GM19240 (cell line): ENCODE data around the gene ZNF451.
"Not testable (repeated sequence)": the region's sequence is repeated elsewhere in the genome, so short reads cannot be mapped to it uniquely, and the experiment has no call there.

Experiments used
- DNase-seq: peaks from one replicate; pipeline ENCODE4 v3.0.0; 2011; ENCODE audit warnings: low spot score; ENCODE audit not compliant: insufficient read length

The ZNF451 gene, protein sequence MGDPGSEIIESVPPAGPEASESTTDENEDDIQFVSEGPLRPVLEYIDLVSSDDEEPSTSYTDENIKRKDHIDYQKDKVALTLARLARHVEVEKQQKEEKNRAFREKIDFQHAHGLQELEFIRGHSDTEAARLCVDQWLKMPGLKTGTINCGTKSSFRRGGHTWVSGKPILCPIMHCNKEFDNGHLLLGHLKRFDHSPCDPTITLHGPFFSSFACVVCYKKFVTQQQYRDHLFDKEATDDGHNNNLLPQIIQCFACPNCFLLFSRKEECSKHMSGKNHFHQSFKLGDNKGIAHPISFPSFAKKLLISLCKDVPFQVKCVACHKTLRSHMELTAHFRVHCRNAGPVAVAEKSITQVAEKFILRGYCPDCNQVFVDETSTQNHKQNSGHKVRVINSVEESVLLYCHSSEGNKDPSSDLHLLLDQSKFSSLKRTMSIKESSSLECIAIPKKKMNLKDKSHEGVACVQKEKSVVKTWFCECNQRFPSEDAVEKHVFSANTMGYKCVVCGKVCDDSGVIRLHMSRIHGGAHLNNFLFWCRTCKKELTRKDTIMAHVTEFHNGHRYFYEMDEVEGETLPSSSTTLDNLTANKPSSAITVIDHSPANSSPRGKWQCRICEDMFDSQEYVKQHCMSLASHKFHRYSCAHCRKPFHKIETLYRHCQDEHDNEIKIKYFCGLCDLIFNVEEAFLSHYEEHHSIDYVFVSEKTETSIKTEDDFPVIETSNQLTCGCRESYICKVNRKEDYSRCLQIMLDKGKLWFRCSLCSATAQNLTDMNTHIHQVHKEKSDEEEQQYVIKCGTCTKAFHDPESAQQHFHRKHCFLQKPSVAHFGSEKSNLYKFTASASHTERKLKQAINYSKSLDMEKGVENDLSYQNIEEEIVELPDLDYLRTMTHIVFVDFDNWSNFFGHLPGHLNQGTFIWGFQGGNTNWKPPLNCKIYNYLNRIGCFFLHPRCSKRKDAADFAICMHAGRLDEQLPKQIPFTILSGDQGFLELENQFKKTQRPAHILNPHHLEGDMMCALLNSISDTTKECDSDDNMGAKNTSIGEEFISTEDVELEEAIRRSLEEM

DNA sequence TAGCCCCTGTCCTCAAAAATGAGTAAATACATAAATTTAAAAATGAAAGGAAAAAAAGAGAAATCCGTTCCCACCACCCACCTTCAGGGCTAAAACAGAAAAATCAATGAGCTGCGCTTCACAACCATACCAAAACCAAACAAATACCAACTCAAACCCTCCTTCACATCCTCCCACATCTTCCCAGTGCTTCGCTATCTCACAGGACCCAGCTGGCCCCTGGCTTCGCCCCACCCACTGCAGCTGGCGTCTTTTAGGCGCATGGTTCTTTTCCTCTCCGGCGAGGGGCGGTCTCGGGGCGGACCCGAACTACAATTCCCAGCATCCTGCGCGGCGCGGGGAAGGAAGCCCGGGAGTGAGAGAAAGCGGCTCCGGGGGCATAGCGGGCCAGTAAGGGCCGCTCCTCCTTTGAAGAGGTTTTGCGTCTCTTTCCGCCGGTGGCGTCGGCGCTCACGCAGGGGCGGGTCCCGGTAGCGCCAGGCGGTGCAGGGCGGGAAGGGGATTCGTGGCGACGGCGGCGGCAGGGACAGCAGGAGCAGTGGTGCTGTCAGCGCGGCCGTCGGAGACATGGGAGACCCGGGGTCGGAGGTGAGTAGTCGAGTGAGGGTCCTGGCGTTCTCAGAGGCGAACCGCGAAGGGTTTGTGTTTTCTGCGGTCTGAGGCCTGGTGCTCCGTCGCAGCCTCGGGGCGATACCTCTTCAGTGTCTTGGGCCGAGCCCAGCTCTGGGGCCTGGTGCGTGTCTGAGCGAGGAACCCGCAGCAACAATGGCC is at the start of gene ZNF451:
TSS of gene ZNF451 (plus strand) at position 502 of the 771 bp plus-strand sequence. CDS start at position 568, 66 bp downstream.
- DNase-seq: peak; percentile 90

DNA sequence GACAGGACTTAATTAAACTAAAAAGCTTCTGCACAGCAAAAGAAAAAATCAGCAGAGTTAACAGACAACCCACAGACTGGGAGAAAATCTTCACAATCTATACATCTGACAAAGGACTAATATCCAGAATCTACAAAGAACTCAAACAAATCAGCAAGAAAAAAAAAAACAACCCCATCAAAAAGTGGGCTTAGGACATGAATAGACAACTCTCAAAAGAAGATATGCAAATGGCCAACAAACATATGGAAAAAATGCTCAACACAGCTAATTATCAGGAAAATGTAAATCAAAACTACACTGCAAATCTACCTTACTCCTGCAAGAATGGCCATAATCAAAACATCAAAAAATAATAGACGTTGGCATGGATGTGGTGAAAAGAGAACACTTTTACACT is 45.9 kb upstream of the ZNF451 start:
- not testable (repeated sequence) for DNase-seq

DNA sequence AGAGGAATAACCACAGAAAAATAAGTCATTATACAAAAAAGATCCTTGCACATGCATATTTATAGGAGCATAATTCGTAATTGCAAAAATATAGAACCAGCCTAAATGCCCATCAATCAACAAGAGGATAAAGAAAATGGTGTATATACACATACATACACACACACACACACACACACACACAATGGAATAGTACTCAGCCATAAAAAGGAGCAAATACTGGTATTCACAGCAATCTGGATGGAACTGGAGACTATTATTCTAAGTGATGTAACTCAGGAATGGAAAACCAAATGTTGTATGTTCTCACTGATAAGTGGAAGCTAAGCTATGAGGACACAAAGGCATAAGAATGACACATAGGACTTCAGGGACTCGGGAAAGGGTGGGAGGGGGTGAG is 45.4 kb upstream of the ZNF451 start:
- no peak for DNase-seq

DNA sequence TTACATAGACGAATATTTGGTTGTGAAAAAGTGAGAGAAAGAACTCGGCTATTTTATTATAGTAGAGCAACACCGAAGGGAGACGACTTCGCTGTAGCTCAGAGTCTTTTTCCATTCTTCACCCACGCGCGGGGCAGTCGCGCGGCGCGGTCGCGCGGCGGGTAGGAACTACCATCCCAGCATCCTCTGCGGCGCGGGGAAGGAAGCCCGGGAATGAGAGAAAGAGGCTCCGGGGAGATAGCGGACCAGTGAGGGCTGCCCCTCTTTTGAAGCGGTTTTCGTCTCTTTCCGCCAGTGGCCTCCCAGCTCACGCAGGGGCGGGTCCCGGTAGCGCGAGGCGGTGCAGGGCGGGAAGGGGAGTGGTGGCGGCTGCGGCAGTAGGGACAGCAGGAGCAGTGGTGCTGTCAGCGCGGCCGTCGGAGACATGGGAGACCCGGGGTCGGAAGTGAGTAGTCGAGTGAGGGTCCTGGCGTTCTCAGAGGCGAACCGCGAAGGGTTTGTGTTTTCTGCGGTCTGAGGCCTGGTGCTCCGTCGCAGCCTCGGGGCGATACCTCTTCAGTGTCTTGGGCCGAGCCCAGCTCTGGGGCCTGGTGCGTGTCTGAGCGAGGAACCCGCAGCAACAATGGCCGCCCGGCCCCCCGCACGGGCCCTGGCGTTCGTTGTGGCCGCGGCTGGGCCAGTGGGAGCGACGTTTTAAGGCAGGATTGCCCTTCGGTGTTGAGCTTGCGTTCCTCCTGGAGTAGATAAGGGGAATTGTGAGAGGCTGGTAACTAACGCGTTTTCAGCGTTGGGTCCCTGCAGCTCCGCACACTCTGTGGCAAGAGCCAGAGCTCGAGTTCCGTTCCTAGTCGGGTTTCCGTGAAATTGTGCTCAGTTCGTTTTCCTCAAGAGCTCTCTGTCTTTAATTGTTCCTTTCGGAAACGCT is 43.4 kb upstream of the ZNF451 start, which contains the start of gene KIAA1586:
TSS of gene KIAA1586 (plus strand) at position 362 of the 925 bp plus-strand sequence. CDS start at position 425, 63 bp downstream.
- peak; percentile 45 for DNase-seq

DNA sequence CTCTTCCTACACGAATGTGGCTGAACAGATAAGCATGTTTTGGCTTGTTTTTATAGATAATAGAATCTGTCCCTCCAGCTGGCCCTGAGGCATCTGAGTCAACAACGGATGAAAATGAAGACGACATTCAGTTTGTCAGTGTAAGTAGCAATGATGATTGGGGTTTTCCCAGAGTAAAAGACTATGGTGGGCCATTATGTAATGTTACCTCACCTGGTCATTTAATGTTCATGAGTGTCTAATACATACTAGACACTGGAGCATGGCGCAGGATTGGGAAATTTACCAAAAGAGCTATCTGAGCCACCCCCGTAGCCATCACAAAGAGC is 42.8 kb upstream of the ZNF451 start:
- DNase-seq: not testable (repeated sequence)

DNA sequence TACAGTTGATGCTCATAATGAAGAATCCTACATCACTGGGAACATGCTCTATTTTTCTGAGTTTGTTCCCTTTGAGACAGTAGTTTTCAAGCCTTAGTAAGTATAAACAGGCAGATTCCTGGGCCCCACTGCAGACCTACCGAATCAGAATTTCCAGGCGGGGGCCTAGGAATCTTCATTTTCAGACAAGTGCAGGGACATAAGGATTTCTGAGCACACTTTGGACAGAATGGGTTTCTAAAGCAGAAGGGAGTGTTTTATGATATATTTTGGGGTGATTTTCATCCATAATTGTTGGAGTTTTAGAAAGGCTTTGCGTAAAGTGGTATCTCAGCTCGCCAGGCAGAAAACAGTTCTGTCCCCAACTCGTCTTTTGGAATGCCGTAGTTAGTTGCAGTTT is 42.1 kb upstream of the ZNF451 start:
- not testable (repeated sequence) for DNase-seq

DNA sequence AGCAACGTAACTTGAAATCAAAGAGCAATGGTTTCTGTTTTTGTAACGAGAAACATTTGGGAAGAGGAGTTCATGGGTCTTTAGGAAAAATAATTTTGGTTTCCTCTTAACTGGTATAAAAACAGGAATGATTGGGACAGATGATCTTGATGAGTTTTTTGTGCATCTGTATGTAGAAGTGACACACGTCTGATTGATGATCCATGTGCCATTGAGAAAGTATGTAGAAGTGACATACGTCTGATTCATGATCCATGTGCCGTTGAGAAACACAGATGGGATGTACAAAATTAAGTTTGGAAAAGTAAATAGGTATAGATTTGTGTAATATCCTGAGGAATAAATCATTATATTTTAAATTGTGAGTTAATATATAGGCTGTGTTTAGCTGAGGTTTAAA is 41.4 kb upstream of the ZNF451 start:
- no peak for DNase-seq

DNA sequence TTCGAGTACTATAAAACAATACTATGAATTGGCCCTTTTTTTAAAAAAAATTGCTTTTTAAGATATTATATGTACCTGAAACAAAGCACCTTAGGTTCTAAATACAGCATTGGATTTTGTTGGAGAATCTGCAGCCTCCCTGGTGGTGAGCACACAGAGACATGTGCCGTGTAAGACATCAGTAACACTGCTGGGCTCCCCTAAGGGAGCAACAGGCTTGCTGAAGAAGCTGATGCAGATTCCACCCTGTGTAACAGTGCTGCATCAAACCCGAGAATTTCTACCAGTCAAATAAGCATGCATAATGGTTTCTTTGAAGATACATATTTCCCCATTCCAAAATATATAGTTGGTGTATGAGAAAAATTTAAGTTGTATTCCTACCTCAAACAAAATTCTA is 26.1 kb upstream of the ZNF451 start:
- DNase-seq: no peak

DNA sequence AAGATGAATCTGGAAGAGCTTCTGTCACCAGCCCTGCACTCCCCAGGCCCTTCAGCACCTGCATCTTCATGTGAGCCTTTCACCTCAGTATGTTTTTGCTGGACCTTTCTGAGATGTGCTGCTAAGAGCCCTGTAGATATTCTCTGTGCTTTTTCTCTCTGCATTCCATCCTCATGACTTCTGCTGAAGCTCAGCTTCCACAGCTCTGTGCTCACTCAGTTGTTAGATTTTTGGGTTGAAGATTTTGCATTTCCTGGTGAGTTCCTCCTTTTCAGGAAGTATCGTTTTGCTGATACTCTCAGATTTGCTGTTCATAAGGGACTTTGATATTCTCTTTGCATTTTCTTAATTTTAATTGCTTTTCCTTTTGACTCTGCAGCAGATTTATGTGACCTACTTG is 25.2 kb upstream of the ZNF451 start:
- DNase-seq: no peak

DNA sequence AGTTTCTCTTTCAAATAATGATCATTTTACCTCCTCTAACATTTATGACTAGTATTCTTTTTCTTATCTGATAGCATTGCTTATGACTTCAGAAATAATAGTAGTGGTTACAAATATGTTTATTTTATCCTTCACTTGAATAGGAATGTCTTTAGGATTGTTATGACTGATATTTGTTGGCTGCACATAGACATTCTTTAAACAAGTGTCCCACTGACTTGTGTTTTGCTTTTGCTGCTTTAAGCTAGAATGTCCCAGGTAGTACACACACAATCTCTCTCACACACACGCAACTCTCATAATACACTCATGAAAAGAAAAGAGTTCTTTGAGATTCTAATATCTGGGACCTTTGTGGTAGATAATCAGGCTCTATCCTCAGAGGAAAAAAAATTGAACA is 21.9 kb upstream of the ZNF451 start:
- no peak for DNase-seq

DNA sequence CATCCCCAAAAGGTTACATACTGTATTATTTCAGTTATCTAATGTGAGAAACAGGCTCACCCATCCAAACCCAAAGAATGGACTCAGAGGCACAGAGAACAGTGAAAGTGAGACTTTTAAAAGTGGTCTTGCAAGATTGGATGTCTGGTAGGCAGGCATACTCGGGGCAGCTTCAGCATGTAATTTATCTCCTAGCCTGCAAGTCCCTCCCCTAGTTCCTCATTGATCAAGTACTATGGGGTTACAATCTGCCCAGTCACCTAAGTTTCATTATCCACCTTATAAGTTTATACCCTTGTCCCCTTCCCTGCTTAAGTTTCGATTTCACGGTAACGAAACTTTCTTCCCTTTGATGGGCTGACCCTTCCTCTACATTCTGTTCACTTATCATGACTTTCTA is 20.8 kb upstream of the ZNF451 start:
- no peak for DNase-seq

DNA sequence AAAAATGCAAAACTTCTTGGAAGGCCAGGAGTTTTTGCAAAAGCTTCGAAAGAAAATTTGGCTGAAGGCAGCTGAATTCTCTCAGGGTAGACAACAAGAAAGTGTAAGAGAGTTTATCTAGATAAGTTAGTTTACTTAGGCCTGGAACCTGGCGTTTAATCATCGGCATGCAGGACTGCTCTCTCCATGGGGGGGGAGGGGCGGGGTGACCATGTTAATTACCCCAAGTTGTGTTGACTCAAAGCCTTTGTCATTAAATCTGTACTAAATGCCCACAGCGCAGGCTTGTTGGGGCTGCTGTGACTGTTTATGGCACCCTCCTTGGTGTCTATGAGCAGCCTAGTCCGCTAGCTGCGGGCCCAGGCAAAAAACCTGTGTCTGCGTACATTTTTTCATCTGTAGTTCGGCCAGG is 20.1 kb upstream of the ZNF451 start:
- no peak for DNase-seq

DNA sequence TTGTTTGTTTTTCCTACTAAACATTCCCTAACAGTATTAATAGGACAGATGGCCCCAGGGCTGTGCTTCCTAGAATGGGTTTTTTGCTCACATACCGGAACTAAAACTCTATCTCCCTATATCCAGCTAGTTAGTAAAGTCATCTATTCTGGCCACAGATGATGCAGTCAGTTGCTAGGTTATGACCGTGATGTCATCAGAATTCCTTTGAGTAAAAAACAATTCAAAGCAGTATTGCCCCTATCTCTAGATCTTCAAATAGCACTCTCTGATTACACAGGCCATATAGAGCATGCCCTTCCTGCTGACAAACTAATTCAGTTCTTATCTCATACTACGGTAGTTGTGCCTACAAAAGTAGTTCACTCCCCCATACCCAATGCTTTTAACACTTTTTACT is 17.9 kb upstream of the ZNF451 start:
- DNase-seq: no peak

DNA sequence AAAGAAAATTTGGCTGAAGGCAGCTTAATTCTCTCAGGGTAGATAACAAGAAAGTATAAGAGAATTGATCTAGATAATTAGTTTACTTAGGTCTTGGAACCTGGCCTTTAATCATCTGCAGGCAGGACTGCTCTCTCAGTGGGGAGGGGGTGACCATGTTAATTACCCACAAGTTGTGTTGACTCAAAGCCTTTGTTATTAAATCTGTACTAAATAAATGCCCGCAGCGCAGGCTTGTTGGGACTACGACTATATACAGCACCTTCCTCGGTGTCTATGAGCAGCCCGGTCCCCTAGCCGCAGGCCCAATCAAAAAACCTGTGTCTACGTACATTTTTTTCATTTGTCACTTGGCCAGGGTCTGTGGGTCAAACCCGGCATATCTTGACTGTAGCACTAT is 15.6 kb upstream of the ZNF451 start:
- DNase-seq: no peak

DNA sequence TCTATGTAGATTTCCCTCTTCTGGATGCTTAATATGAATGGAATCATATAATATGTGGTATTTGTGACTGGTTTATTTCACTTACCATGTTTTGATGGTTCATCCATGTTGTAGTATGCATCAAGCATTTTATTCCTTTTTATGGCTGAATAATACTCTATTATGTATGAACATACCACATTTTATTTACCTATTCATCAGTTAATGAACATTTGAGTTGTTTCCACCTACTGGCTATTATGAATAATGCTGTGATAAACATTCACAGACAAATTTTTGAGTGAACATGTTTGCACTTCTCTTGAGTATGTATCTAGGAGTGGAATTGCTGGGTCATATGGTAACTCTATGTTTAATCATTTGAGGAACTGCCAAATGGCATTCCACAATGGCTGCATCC is 14.9 kb upstream of the ZNF451 start:
- no peak for DNase-seq

DNA sequence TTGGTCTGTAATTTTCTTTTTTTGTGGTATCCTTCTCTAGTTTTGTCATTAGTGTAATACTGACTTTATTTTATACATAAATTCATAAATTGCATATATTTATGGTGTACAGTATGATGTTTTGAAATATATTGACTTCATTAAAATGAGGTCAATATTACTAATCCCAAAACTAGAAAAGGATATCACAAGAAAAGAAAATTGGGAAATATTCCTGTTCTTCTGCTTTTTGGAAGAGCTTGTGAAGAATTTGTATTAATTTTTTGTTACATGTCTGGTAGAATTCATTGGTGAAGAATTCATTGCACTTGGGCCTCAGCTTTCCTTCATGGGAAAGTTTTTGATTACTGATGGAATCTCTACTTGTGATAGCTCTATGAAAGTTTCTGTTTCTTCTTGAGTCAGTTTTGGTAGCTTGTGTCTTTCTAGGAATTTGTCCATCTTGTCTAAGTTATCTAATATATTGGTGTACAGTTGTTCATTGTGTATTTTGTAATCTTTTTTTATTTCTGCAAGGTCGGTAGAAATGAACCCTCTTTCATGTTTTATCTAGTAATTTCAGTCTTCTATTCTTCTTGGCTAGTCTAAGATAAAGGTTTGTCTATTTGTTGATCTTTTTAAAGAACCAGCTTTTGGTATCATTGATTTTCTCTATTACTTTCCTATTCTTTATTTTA is 11.3 kb upstream of the ZNF451 start:
- no peak for DNase-seq

DNA sequence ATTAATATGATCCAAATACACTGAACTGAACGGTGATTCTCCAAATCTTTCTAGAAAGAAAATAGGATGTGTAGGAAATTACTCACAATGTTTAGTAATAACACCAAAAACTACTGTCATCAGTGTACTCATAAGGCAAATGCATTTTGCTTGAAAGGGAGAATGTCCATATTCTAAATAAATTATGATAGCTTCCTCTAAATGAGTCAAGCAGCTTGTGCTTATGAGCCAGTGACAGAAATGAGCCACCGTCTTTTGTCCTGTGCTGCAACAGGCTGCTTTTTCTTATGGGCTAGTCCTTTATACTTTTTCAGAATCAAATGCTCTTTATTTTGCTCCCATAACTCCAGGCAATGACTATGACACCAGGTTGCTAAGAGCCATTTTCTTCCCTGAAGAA is 4.5 kb upstream of the ZNF451 start:
- DNase-seq: no peak

DNA sequence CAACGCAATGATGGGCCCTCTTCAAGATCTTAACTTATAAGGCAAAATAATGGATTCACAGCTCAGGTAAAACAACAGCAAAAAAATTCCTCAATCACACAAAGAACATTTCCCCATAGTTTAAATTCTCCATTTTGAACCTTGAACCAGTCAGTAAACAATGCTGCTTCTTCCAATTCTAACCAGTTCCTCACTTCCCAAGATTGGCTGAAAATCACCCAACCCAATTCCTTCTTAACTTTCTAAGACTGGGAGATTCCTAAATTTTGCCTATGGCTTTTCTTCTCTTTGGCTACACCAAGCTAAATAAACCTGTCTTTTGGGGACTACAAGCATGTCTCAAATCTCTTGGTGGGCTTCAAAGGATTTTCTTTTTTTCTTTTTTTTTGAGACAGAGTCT is 3.1 kb upstream of the ZNF451 start:
- DNase-seq: no peak

DNA sequence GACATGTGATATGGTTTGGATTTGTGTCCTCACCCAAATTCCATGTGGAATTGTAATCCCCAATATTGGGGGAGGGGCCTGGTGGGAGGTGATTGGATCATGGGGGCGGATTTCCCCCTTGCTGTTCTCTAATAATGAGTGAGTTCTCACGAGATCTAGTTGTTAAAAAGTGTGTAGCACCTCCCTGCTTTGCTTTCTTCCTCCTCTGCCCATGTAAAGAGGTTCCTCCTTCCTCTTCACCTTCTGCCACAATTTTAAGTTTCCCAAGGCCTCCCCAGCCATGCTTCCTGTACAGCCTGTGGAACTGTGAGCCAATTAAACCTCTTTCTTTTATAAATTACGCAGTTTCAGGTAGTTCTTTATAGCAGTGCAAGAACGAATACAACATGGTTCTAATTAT is 2.1 kb upstream of the ZNF451 start:
- DNase-seq: no peak

DNA sequence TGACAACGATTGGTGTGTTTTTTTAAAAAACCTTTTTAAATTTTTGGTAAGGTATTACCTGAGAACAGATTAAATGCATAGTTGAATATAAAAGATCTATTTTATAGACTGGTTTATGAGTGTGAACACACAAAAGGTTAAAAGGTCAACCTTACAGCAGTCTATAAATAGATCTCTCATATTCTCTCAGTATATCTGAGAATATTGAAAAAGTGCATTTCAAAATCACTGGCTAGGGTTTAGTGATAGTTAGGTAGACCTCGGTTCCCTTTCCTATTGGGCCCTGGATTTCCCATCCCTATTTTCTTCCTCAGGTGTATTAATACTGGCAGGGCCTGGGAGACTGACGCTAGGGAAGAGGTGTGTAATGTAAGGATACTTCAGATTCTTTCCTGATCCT is 723 bp upstream of the ZNF451 start:
- DNase-seq: no peak
